Activated CD4-positive, alpha-beta T cell treated with anti-CD3 and anti-CD28 coated beads for 24 hours (primary cell): Measurements from ENCODE around the gene PHAF1.
A peak's percentile ranks its signal among the peaks of the same experiment; 100 is the strongest.

Source experiments
- DNase-seq, 2 donors: peaks; one replicate each; pipeline ENCODE4 v3.0.0-alpha.2; 2020; ENCODE audit warnings: low read depth in 2 of 2

PHAF1 gene

DNA sequence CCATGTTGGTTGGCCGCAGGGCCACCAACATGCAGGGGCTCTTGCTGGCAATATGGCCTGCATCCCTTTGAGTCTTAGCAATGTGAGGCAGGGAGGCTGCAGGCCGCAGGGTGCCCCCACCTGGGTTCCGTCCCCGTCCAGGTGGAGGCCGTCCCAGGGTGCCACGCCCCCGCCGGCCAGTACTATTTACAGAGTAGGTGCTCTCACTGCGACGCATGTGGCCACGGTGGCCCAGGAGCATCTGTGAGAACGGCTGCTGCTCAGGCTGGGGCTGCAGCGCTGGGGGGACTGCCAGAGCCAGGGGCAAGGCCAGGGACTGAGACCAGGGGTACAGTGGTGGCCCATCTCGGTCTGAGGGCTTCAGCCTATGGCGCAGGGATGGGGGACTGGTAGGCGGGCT, 70.4 kb downstream of the PHAF1 start:
- no peak for DNase-seq

DNA sequence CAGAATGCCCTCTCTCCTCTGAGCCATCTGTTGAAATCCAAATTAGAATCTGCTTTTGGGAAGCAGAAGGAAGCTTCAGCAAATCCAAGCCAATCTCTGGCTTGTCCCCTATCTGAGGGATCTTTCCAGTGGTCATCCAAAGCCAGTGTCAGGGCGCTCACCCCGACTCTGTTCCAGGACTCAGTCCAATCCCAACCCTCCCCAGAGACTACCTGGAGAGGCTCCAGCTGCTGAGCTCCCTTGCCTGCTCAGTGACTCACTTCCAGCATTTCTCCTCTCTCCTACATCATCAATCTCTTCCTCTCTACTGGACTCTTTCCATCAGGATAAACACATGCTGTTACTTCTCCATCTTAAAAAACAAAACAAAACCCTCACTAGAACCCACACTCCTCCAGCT, 71.6 kb downstream of the PHAF1 start:
- no peak for DNase-seq

DNA sequence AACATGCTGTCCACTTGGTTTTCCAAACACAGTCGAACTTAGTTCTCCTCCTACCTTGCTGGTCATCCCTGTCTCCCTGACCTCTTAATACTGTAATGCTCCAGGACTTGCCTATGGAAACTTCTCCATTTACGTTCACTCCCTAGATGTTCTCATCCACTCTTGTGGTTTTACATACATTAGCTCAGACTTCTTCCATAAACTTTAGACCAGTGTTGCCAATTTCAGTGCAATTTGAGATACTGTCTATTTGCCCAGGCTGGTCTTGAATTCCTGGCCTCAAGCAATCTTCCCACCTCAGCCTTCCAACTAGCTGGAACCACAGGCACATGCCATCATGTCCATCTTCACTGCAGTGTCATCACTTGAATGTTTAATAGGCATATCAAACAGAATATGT, 72.5 kb downstream of the PHAF1 start:
- DNase-seq, result no peak

DNA sequence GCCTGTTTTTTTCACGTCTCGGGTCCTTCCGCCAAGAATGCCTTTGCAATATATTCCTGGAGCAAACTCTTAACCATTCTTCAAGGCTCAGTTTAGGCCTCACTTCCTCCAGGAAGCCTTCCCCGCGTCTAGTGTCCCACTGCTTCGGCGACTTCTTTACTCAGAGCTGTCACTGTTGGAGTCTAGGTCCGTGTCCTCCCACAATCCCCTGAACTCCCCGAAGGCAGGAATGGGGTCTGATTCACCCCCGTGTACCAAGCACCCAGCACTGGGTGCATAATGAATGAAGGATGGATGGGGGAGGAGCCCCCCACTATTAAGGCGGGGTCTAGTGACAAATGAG, 73.5 kb downstream of the PHAF1 start:
- no peak for DNase-seq

DNA sequence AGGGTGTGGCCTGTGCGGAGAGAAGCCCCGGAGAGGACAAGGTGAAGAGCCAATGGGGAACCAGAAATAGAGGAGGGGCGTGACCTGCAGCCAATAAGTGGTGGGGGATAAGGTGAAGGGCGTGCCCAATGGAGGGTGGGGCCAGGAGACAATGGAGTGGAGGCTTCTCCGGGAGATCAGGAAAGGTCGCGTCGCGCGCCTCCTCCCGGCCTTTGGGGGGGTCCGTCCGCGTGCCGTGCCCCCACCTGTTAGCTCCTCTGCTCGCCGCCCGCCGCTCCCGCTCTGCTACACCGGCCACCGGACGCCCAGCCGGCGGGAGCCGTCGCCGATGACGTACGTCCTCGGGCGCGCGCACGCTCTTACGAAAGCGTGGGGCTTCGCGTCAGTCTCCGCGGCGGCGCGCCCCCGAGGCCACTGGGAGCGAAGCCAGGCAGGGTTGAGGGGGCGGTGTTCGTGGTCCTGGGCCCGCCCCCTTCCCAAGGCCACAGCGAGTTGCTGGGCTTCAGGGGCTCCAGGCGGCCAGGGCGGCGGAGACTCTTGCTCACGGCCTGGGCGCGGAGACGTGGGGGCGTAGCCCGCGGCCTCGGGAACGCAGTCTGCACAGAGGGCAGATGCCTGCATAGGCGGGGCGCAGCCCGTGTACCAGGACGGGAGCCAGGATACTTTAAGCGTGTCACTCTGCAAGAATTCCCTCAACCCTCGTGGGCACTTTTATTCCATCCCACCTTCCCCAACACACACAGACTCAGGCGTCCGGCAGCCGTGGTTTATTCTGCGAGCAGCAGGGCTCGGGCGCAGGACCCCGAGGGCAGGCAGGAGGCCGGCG, 74.1 kb downstream of the PHAF1 start, which contains the start of gene MATCAP1:
Gene MATCAP1 (minus strand): TSS at position 337 of the 826 bp plus-strand sequence. CDS start 3,353 bp downstream, outside the sequence.
- peak; percentile 87 to 92 for DNase-seq

DNA sequence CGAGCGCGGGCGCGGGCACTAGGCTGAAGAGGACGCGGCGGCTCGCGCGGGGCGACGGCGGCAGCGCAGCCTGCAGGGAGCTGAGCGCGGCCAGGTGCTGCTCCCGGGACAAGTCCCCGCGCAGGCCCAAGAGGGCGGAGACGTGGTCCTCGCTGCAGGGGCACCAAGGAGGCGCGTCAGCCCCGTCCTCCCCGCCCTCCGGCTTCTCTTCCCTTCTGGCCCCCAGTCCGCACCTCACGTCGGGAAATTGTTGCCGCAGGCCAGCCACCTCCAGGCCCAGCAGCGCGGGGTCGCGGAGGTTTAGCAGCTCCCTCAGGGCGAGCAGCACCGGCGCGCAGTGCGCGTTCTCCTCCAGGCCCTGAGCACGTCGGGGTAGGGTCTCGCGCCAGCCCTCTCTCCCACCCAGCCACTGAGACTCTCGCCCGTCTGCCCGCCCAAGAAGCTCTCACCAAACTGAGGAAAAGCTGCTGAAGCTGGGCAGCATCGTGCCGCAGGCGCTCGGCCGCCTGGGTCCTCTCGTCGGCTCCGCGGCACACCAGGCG, 74.8 kb downstream of the PHAF1 start:
- no peak for DNase-seq

DNA sequence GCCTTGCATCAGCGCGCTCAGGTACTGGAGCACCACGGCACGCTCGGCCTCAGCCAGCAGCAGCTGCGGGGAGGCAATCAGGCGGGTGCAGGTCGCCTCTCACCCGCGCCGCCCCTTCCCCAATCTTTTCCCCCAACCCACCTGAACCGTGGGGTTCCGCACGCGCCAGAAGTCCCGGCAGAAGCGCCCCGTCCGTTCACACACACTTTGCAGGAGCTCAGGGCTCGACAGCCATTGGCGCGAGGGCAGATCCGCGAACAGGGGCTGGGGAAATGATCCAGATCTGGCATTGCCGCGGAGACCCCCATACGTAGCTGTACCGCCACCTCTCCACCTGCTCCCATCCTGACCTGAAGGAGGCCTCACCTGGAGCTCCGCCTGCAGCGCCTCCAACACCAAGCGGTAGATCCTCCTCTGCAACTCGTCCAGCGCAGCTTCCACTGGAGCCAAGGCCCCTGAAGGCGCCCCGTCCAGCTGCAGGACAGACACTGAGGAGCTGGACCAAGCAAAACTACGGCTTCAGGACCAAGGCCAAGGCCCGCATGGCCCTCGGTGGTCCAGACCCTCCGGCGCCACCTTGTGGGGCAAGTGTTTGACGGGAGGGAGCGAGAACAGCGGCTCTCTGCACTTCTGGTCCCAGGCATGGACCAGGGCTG, 75.4 kb downstream of the PHAF1 start:
- DNase-seq, result peak; percentile 81 to 87

DNA sequence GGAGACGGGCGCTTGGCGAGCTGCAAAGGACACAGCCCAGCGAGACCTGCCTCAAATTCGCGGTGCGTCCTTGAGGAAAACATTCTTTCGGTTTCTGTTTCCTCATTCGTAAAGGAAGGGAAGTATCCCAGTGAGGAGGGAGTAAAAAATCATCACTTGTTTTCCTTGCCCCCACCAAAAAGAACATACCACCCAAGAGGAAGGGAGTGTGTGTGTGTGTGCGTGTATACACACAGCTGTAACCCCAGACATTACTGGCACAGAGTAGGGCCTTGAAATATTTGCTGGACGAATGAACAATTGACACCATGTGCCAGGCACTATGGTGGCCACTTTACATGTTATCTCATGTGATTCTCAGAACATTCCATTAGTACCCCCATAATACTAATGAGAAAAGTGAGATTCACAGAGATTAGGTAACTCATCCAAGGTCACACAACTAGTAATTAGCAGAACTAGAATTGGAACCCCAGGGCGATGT, 76.0 kb downstream of the PHAF1 start:
- no peak for DNase-seq

DNA sequence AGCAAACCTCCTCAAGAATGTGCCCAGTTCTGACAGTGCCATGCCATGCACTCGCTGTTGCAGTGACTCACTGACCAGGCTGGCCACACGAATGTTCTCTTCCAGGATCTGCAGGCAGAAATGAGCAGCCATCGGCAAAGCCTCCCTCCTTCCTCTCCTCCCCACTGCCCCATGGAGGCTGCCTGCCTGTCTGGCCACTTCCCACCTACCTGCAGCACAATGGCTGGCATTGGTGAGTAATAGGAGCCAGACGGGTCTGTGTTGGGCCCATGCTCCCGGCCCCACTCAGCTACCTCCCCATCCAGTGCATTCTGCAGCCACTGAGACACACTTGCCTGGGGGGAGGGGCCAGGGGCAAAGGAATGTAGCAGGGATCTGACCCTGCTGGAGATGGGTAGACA, 76.8 kb downstream of the PHAF1 start:
- DNase-seq, result no peak

DNA sequence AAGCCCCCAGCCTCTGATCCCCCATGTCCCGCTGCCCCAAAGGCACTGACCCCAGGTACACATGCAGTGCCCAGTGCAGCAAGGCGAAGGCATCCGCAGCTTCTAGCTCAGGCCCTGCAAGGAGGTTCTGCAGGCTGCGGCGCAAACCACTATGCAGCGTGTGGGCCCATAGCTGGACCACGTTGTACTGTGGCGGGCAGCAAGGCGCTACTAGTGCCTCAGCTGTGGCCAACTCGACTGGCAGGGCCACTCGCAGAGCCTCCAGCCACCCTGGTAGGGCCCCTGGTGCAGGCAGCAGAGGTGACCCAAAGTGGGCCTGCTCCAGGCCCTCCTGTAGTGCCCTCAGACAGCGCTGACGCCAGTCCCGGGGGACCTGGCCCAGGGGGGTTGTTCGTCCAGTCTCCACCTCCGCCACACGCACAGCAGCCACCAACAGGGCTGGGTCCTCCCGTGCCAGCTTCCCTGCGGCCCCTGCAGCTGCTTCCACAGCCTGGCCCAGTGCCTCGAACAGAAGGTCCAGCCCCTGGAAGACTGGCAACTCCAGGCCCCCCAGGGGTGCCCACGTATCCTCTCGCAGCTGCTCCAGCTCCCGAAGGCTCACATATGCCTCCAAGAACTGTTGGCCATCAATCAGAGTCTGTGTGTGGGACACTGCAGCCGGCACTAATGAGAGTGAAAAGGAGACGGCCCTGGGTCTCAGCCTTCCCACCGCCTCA, 77.6 kb downstream of the PHAF1 start:
- no peak for DNase-seq

DNA sequence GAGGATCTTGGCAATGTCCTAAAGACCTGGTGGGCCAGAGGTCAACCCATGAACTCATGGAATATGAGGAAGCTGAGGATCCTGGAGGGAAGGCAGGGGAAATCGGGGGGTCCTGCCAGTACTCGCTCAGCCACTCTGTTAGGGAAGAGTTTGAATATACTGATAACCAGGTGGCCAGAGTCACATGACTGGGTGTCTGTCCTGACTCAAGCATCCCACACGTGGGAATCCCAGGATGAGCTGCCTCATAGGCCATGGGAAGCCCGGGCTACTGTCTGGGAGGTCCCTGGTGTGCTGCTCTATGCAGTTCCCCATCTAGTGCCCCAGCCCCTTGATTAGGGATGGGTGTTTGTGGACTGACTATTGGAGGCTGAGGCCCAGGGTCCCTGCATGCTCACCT, 78.6 kb downstream of the PHAF1 start:
- no peak for DNase-seq

DNA sequence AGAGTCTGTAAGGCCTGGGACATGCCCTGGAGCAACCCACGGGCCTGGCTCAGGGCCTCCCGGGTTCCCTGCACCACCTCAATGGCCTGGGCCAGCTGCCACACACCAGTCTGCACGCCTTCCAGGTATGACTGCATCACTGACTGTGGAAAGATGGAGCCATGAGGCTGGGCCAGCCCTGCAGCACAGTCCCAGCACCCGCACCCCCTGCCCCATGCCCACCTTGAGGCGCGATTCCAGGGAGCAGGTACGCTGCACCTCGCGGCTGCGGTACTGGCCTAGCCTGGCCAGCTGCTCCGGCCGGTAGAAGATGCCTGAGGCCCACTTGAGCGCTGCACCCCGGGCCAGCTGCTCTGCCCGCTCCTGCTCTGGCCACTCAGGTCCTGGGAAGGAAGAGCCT, 79.1 kb downstream of the PHAF1 start:
- no peak for DNase-seq

DNA sequence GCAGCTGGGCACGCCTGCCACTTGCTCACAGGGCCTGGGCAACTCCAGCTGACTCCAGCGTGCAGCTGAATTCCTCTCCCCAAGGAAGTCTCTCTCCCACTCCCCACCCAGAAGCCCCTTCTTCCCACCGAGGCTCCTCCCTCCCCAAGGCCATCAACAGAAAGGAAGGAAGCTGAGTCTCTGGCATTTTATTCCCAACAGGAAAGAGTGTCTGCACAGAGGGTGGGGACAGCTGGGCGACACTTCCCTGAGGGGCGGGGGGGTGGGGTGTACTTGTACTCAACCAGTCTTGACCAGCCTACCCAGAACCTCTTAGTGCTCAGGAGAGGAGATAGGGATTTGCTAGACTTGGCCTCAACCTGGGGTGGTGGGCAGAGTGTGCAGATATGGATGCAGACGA, 80.3 kb downstream of the PHAF1 start, which contains the start of gene EXOC3L1:
Gene EXOC3L1 (minus strand): TSS at position 96 of the 400 bp plus-strand sequence. CDS start 460 bp downstream, outside the sequence.
- no peak for DNase-seq

DNA sequence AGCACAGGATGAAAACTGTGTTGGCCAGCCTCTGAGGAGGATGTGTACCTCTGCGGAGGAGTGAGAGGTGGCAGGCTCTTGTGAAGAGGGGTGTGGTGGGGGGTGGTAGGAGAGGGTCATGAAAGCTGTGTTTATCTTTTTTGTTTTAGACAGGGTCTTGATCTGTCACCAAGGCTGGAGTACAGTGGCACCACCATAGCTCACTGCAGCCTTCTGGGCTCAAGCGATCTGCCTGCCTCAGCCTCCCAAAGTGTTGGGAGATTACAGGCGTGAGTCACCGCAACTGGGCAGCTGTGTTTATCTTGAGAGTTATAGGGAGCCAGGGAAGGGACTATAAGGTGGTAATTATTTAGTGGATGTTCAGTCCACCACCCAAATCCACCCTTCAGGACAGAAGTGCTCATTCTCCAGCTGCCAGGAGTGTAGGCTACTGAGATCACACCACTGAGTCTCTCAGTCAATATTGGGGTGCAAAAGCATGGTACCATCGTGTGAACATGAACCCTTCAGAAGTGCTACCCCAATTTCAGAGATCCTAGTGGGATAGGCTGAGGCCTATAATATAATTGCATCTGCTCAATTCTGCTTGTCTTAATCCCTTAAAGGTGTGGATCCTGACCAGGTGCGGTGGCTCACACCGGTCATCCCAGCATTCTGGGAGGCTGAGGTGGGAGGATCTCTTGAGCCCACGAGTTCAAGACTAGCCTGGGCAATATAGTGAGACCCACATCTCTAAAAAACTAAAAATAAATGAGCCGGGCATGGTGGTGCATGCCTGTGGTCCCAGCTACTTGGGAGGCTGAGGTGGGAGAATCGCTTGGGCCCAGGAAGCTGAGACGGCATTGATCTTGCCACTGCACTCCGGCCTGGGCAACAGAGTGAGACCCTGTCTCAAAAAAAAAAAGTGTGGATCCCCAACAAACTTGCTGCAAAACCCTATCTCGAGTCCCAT, 81.0 kb downstream of the PHAF1 start:
- DNase-seq, result no peak

DNA sequence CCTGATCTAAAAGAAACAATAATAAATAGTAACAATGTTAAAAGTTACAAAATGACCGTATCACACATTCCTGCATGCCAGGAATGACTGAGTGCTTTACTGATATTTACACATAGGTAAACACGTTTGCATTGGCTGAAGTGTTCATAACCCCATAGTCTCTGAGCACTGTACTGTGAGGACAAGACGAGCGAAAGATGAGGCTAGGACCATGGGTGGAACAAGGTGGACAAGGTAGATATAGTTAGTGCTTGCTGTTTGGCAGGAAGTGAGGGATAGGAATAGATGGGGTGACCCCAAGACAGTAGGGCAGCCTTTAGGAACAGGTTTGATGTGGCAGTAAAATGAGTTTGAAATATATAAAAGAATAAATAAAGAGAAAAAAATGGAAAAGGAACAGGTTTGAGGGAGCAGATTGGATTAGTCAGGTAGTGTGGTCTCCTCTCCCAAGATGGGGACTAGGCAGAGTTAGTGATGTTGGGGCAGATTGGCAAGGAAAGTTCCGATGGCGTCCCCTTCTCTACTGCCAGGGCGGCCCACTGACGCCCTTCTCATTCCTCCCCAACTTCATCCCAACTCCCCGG, 81.8 kb downstream of the PHAF1 start:
- no peak for DNase-seq

DNA sequence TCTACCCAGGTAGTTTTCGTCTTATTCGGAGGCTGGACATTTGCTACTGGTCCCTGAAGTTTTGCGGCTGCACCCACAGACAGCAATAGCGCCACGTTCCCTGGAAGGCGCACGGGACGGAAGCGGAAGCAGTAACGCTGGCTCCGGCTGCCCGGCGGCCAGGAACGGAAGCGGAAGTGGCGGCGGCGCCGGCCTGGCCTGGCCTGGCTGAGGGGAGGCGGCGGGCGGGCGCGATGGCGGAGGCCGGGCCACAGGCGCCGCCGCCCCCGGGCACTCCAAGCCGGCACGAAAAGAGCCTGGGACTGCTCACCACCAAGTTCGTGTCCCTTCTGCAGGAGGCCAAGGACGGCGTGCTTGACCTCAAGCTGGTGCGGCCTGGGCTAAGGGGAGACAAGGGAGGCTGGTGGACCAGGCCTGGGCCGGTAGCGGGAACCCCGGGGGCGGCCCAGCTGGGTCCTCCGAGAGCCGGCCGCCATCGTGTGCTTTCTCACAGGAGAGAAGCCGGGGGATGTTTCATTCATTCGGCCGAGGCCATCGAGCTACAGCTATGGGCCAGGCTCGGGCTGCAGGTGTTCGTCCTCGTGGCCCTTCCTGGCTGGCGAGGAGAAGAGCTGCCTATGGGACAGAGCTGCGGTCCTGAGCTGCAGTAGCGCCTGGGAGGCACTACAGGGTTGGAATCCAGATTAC, 82.4 kb downstream of the PHAF1 start, which contains the start of gene E2F4:
Gene E2F4 (plus strand): TSS at position 161 of the 687 bp plus-strand sequence. CDS start 73 bp downstream, at position 234.
- DNase-seq, result peak; percentile 78 to 82

DNA sequence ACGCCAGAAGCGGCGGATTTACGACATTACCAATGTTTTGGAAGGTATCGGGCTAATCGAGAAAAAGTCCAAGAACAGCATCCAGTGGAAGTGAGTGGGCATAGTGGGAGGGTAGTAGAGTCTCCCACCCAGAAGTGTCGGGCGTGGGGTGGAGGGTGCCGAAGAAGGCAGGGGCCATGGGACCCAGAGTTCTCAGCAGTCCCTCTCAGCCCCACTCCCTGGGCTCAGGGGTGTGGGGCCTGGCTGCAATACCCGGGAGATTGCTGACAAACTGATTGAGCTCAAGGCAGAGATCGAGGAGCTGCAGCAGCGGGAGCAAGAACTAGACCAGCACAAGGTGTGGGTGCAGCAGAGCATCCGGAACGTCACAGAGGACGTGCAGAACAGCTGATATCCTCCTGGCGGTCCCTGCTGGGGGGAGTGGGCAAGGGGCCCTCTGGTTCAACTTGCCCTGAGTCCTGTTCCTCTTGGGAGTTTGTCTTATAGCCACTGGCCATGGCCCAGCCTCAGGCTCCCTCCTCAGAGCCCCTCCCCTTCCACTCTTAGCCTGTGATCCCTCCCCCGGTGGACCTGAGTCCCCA, 83.1 kb downstream of the PHAF1 start:
- DNase-seq, result no peak

DNA sequence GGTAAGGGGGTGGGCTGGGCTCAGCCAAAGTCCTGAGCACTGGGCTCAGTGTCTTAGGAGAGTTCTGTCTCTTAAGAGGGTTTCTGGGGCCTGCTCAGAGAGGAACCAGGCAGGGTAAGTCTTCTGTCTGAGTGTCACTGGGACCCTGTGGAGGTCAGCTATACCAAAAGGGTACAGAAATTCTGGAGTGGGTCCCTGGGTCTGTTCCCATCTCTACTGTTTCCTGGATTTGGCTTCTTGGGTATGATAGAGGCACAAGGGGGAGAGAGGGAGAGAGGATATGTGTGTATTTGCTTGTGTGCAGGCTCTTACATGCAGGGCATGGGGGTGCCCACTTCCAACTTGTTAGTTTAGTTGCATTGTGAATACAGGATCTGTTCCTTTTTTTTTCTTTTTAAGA, 83.8 kb downstream of the PHAF1 start:
- no peak for DNase-seq

DNA sequence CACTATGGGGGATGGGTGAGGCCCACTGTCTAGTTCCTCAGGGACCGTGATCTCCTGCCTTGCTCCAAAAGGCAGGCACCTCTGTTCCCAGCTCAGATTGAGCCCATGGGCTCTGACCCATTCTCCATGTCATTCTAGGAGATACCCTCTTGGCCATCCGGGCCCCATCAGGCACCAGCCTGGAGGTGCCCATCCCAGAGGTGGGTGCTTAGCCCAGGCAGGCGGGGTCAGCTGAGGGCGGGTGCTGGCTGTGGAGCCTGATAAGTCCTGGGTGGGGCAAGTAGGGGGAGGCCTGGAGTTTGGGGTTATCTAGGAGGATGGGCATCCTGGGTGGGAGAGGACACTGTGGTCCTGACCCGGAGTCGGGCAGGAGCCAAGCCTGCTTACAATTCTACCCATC, 84.5 kb downstream of the PHAF1 start:
- no peak for DNase-seq
